NK-92 (cell line): ENCODE results near the gene PNLDC1.
"Not testable (repeated sequence)": the region's sequence is repeated elsewhere in the genome, so short reads cannot be mapped to it uniquely, and the experiment has no call there.

Experiments
- DNase-seq: peaks from one replicate; lab custom pipeline; 2025; ENCODE audit not compliant: unreplicated experiment; lab: John Stamatoyannopoulos, UW

The PNLDC1 gene

GRCh38 chr6:159778131-159778530 is 21.9 kb upstream of the PNLDC1 start:
- no peak for DNase-seq

DNA sequence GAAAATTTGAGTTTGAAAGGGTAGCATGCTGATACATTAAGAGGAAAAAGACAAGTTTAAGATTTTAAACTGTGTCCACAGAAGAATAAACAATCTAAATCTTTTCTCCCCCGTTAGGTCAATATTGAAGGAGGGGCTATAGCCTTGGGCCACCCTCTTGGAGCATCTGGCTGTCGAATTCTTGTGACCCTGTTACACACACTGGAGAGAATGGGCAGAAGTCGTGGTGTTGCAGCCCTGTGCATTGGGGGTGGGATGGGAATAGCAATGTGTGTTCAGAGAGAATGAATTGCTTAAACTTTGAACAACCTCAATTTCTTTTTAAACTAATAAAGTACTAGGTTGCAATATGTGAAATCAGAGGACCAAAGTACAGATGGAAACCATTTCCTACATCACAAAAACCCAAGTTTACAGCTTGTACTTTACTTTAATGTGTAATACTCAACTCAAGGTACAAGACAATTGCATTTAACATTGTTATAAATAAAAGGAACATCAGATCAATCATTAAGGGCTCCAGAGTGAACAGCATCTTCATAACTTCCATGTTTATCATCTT is 21.5 kb upstream of the PNLDC1 start:
- DNase-seq: no peak

DNA sequence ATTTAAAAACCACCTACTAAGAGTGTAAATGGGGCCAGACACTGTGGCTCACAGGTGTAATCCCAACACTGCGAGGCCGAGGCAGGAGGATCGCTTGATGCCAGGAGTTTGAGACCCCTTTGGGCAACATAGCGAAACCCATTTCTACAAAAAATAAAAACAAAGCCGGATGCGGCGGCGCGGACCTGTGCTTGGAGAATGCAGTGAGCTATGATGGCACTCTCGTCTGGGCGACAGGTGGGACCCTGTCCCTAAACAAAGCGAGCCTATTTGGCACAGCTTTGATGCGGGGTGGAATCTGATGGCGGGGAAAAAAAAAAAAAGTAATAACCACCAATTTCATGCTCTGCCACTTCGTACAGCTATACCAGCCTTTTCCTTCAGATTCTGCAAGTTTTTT is 11.8 kb upstream of the PNLDC1 start:
- no peak for DNase-seq

DNA sequence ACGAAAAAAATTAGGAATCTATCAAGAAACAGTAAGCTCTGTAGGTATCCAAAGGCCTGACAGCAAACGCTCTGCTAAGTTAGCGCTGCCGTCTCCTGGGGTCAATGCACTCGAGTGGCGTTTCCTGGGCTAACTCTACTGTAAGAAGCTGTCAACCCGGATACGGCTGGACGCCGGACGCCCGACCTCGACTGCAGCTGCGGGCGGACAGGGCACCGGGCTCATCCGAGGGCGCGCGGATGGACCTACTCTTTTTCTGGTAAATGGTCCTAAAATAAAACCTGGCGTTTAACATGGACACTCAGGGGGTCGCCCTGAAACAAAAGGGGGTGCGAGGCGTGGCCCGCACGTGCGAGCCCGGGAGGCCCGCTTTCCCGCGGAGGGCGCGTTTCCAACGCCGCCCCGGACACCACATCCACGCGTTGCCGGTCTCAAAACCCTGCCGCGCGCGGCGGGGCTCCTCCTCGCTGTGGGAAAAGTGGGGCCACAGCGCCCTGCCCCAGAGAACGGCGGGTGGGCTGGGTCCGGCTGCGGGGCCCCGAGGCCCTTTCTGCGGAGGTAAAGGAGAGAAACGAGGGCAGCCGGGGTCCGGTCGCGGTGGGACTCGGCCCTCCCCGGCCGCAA is 11.2 kb upstream of the PNLDC1 start:
- DNase-seq: no peak

DNA sequence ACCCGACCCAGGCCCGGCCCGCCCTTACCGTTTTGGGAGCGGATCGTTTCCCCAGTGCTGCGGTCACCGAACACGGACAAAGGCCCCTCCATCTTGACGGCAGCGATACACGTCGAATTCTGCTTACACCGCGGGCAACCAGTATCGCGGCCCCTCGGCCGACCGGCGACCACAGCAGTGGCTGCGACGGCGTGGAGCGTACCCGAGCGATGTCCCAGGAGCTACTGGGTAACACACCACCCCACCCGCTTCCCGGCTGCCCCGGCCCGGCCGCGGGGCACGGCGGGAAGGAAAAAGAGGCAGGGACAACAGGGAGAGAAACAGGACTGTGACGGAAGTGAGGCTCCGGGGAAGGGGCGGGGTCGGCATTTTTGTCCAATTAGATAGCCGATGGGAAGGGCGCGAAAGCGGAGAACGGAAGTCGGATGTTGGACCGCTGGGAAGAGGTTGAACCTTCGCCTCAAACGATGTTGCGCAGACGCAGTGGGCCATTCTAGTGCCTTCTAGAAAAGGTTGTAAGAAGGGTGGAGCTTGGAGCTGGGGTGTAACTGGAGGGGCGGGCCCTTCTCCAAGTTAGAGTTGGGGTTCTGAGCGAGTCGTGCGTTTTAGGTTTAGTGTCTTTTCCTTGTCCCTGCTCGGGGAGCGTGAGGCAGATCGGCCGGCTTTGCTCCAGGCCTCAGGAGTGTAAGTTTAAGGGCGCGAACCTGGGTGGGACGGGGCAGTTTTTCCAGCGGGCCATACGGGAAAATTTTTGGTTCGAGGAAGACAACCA is 10.5 kb upstream of the PNLDC1 start, which contains the start of gene TCP1:
Gene TCP1, minus strand, starts transcription at position 226 of the 772 bp plus-strand sequence. Its CDS starts 134 bp downstream, at position 92.
- peak; percentile 95 for DNase-seq

DNA sequence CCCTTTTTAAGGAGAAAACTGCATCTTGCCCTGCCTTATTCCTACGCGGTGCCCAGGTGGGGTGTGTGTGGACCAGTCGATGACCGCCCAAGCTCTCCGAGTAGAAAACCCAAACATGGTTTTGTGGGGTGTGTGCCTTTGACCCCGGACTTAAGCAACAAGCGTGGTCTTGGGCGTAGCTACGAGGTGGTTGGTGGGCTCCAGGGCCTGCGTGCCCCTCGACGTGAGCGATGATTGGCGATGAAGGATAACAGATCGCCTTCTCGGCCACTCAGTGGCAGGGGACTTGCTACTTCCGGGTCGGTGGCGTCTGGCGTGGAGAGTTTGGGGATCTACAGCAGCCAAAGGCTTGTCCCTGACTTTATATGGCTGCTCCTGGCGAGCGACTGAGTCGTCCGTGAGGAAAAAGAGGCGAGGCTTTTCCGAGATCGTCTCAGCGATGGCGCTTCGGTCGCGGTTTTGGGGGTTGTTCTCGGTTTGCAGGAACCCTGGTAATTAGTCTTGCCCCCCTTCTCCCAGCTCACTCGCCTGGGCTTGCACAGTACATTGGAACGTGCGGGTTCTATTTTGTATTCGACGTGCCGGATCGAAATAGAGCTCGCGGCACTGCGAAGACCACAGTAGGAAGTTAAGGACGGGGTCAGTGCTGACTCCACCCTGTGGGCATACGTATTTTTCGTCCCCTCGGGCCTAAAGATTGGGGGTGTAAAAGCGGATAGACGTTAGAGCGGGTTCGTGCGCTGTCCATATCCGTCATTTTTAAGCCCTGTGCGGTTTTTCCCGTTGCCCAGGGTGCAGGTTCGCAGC is 9.7 kb upstream of the PNLDC1 start, which contains the start of gene MRPL18:
Gene MRPL18, plus strand, starts transcription at position 319 of the 807 bp plus-strand sequence. Its CDS starts 121 bp downstream, at position 440.
- peak; percentile 56 for DNase-seq

DNA sequence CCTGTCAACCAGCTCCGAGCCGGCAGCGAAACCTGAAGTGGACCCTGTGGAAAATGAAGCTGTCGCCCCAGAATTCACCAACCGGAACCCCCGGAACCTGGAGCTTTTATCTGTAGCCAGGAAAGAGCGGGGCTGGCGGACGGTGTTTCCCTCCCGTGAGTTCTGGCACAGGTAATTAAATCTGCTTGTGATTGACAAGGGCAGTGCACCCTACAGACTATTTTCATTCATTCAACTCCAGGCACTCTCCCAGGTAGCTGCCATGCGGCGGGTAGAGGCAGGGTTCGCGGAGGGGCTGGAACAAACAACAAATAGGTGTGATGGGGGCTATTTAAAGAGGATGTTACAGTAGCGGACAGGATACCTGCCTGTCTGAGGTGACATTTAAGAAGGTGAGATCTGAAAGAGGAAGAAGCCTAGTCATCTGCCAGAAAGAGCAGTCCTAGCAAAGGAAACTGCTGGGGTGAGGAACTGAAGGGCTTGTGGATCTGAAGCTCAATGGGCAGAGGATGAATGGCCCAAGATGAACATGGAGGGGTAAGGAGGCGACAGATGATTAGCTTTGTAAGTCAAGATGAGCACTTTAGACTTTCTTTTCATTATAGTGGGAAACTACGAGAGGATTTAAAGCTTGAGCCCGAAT is 9.0 kb upstream of the PNLDC1 start:
- no peak for DNase-seq

DNA sequence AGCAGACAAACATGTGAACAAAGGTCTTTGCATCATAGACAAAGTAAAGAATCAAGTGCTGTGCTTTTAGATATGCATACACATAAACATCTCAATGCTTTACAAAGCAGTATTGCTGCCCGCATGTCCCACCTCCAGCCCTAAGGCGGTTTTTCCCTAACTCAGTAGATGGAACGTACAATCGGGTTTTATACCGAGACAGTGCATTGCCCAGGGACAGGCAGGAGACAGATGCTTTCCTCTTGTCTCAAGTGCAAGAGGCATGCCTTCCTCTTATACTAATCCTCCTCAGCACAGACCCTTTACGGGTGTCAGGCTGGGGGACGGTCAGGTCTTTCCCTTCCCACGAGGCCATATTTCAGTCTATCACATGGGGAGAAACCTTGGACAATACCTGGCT is 5.1 kb upstream of the PNLDC1 start:
- not testable (repeated sequence) for DNase-seq

GRCh38 chr6:159797554-159797953 is 2.5 kb upstream of the PNLDC1 start:
- DNase-seq: no peak

DNA sequence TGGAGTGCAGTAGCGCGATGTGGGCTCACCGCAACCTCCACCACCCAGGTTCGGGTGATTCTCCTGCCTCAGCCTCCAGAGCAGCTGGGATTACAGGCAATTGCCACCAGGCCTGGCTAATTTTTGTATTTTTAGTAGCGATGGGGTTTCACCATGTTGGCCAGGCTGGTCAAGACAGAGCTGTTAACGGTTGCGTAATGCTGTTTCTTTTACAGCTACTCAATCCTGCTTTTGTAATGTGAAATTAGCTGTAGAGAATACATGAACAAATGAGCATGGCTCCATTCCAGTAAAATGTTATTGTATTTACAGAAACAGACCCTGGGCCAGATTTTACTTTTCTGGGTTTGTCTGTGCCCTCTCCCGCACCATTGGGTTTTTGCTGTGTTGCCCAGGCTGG is 1.9 kb downstream of the PNLDC1 start:
- no peak for DNase-seq

DNA sequence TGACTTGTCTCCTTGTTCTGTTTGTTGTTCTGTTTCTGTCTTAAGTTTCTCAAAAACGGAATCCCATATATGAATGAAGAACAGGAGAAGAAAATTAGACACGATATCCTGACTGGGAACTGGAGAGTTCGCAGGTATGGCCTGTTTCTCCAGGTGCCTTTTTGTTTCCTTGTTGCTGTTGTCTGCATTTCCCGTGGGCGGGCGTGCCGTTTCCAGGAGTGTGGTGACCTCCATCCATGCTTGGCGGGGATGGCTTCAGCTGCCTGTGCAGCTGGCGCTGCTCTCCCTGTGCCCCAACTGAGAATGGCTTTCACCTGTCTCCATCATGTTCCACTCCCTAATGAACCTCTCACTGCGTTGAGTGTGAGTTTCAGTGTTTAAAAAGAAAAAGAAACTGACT is 4.4 kb downstream of the PNLDC1 start:
- no peak for DNase-seq

DNA sequence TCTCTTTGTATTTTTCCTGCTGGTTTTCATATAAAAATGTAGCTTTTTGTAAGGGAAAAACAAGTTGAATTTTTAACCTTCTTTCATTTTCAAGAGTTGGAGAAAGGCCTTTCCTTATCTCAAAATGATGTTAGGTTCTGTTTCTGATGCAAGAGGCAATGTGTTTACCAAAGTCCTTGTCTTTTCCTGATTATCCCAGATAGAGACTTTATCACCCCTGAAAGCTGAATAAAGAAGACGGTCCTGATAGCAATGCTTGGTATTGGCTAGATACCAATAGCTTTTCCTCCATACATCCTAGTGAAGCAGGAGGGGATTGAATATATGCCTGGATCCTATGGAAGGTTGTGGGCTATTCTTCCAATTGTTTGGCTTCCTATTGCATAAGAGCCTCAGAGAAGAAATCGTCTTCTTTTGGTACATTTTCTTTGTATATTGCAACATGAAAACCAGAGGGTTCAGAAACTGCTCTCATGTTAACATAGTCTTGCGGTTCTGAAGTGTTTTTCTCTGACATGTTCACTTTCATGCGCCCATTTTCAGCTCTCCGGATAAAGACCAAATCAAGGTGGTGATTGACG is 5.5 kb downstream of the PNLDC1 start:
- DNase-seq: no peak

DNA sequence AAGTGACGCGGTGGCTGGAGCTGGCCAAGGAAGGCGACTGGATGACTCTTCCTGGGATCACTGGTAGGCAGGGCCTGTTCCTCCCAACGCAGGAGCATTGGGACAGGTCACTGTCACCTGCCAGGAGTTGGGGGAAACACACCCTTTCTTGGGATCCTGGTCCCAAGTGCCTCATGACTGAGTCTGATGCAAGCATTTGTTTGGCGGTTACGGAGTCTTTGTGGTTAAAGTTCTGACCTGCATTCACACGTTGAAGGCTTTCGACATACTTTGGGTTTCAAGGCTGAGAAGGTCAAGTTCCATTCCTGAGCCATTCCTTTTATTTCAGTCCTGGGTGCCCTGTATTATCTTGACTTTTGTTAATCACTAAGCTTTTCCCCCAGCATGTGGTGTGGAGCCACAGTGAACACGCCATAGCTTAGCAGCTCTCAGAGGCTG is 6.0 kb downstream of the PNLDC1 start:
- DNase-seq: no peak

DNA sequence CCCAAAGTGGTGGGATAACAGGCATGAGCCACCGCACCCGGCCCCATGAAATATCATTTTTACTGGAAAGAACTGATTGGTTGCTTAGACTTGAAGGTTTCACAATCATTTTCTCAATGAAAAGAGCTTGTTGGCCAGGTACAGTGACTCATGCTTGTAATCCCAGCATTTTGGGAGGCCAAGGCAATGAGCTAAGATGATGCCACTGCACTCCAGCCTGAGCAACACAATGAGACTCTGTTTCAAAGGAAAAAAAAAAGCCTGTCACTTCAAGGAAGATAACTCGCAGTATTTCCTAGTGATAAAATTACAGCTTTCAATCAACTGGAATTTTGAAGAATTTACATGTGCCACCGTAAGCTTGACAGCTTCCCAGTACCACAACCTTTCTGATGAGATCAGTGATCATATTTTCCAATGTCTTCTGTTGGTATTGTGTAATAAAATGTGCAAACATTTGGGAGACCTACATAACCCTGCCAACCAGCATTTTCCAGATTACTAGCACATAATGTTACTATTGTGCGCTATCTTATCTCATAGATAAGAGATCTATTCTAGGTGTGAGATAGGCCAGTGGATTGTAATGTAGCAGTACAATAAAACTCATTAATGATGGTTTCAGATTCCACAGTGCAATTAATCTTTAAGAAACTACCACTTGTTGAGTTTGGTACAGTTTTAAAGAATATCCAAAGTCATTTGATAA is 7.2 kb downstream of the PNLDC1 start:
- no peak for DNase-seq

DNA sequence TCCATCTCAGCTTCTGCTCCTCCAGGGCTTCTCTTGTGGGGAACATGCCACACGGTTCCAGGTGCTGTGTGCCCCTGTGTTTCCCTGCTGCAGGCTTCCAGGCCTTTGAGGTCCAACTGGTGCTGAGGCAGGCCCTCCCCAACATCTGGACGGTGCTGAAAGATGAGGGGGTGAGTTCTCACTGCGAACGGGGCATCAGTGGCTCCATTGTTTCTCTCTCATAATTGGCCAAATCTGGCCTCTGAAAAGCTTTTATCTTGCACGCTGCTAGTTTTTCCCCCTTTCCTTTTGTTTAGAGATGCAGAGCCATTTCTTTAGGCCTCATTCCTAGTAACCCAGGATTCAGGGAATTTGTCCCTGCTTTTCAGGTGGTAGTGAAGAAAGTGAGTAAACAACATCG is 8.6 kb downstream of the PNLDC1 start:
- no peak for DNase-seq

- DNase-seq: no peak
Observed at GRCh38 chr6:159809149-159809548, 9.1 kb downstream of the PNLDC1 start.

- no peak for DNase-seq
Observed at GRCh38 chr6:159813781-159814180, 13.7 kb downstream of the PNLDC1 start.

GRCh38 chr6:159815410-159815809 is 15.3 kb downstream of the PNLDC1 start:
- DNase-seq: no peak

DNA sequence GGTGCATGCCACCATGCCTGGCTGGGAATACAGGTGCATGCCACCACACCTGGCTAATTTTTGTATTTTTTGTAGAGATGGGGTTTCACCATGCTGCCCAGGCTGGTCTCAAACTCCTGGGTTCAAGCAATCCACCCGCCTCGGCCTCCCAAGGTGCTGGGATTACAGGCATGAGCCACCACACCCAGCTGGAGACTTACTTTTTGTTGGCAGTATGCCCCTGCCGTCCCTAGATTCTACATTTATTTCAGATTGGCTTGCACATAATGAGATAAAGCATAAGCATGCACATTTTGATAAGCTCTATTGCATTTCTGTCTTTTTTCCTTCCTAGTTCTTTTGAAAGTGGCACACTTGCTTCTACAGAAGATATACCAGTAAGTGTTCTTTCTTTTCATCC is 16.7 kb downstream of the PNLDC1 start:
- not testable (repeated sequence) for DNase-seq
